OCI-LY1 (cell line): ENCODE measurements around the gene CDC42BPA.

Experiments
- H2AFZ ChIP-seq: fragments of 200-600 bp; sonication (generic), shearing (Covaris generic); 2 replicates; pipeline ENCODE4 v1.6.0; 2014; ENCODE audit warnings: antibody characterized with exemption, mild to moderate bottlenecking, low read length
- H3F3A ChIP-seq: fragments of 200-600 bp; sonication (generic), shearing (Covaris generic); 2 replicates; pipeline ENCODE4 v1.6.0; 2014; ENCODE audit warnings: mild to moderate bottlenecking, antibody characterized with exemption, low read length, moderate library complexity; ENCODE audit not compliant: insufficient read depth
- H3K27ac ChIP-seq: fragments of 200-600 bp; sonication (generic); 2 replicates; pipeline ENCODE4 v1.5.1; 2014; ENCODE audit warnings: low read length, mixed run types, mild to moderate bottlenecking, low read depth; ENCODE audit not compliant: poor library complexity, severe bottlenecking
- H3K27me3 ChIP-seq: fragments of 200-600 bp; sonication (generic); 2 replicates; pipeline ENCODE4 v1.6.0; 2014; ENCODE audit warnings: antibody characterized with exemption, mild to moderate bottlenecking, low read length, moderate library complexity; ENCODE audit not compliant: insufficient read depth
- H3K36me3 ChIP-seq: fragments of 200-600 bp; sonication (generic); 2 replicates; pipeline ENCODE4 v1.6.1; 2014; ENCODE audit warnings: mild to moderate bottlenecking, antibody characterized with exemption, low read length, moderate library complexity, mixed read lengths; ENCODE audit not compliant: insufficient read depth
- H3K4me1 ChIP-seq: fragments of 200-600 bp; sonication (generic); 2 replicates; pipeline ENCODE4 v1.5.1; 2014; ENCODE audit warnings: mild to moderate bottlenecking, low read length, moderate library complexity; ENCODE audit not compliant: insufficient read depth, severe bottlenecking
- H3K4me2 ChIP-seq: fragments of 200-600 bp; sonication (generic), shearing (Covaris generic); 2 replicates; pipeline ENCODE4 v1.6.1; 2014; ENCODE audit warnings: low read length
- H3K4me3 ChIP-seq: fragments of 200-600 bp; sonication (generic); 2 replicates; pipeline ENCODE4 v1.5.1; 2014; ENCODE audit warnings: low read length, low read depth, mild to moderate bottlenecking, mixed read lengths; ENCODE audit not compliant: poor library complexity, severe bottlenecking
- H3K79me2 ChIP-seq: fragments of 200-600 bp; shearing (Covaris generic); 2 replicates; pipeline ENCODE4 v1.6.1; 2016; ENCODE audit warnings: mixed run types, low read length, mixed read lengths; ENCODE audit not compliant: insufficient read depth
- H3K9ac ChIP-seq: fragments of 200-600 bp; sonication (generic), shearing (Covaris generic); 2 replicates; pipeline ENCODE4 v1.6.1; 2014; ENCODE audit warnings: mild to moderate bottlenecking, low read length, mixed read lengths
- H3K9me2 ChIP-seq: fragments of 200-600 bp; sonication (generic), shearing (Covaris generic); 2 replicates; pipeline ENCODE4 v1.6.1; 2014; ENCODE audit warnings: low read depth, mild to moderate bottlenecking, low read length, mixed read lengths
- H3K9me3 ChIP-seq: fragments of 200-600 bp; shearing (Covaris generic); 2 replicates; pipeline ENCODE4 v1.6.1; 2014; ENCODE audit warnings: low read length, mixed read lengths
- H4K20me1 ChIP-seq: fragments of 200-600 bp; sonication (generic), shearing (Covaris generic); 2 replicates; pipeline ENCODE4 v1.6.0; 2016; ENCODE audit warnings: mild to moderate bottlenecking, low read length; ENCODE audit not compliant: insufficient read depth
- EZH2 ChIP-seq: fragments of 200-600 bp; sonication (generic), shearing (Covaris generic); IDR thresholded peaks from 2 replicates; pipeline ENCODE4 v1.8.0; 2017; ENCODE audit warnings: borderline replicate concordance, mixed run types, mild to moderate bottlenecking, antibody characterized with exemption, low read length, moderate library complexity, mixed read lengths
- TF ChIP-seq, protein P1 (sequence below): fragments of 200-600 bp; sonication (generic), shearing (Covaris generic); IDR thresholded peaks from 2 replicates; pipeline ENCODE4 v1.5.1; 2017; ENCODE audit warnings: mild to moderate bottlenecking, antibody characterized with exemption, low read length, moderate library complexity, mixed read lengths

CDC42BPA gene

DNA sequence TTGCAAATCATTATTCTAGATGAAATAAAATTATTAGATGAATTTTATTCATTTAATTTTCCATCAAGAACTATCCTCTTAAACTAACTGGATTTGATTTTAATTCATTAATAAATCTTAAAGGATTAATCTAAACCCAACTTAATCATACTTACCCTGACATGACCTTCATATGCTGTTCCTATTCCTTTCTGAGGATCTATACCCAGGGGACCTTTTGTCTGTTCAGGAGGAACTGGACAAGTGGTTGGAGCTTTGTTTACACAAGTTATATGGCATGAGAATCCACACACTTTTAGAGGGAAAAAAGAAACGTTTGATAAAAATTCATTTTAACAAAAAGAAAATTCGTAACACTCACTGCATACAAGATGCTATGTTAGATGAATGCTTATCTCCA lies 283.0 kb downstream of the CDC42BPA start:
- Histone ChIP-seq H3K4me2 (no peak overlapping the region), H3K4me3 (no peak overlapping the region), H3K27me3 (no peaks in the 10 kb centered on the region), H4K20me1 (no peaks in the 10 kb centered on the region), H3K9ac (no peak overlapping the region), H3K9me2 (no peaks in the 10 kb centered on the region), H3F3A (no peaks in the 10 kb centered on the region), H3K4me1 (no peaks in the 10 kb centered on the region), H3K9me3 (no peaks in the 10 kb centered on the region), H2AFZ (no peak overlapping the region), H3K36me3 (no peaks in the 10 kb centered on the region), H3K27ac (no peak overlapping the region), H3K79me2 (no peaks in the 10 kb centered on the region)
- TF ChIP-seq, protein P1, sequence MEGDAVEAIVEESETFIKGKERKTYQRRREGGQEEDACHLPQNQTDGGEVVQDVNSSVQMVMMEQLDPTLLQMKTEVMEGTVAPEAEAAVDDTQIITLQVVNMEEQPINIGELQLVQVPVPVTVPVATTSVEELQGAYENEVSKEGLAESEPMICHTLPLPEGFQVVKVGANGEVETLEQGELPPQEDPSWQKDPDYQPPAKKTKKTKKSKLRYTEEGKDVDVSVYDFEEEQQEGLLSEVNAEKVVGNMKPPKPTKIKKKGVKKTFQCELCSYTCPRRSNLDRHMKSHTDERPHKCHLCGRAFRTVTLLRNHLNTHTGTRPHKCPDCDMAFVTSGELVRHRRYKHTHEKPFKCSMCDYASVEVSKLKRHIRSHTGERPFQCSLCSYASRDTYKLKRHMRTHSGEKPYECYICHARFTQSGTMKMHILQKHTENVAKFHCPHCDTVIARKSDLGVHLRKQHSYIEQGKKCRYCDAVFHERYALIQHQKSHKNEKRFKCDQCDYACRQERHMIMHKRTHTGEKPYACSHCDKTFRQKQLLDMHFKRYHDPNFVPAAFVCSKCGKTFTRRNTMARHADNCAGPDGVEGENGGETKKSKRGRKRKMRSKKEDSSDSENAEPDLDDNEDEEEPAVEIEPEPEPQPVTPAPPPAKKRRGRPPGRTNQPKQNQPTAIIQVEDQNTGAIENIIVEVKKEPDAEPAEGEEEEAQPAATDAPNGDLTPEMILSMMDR, result no peak
- TF ChIP-seq EZH2, result no peak

DNA sequence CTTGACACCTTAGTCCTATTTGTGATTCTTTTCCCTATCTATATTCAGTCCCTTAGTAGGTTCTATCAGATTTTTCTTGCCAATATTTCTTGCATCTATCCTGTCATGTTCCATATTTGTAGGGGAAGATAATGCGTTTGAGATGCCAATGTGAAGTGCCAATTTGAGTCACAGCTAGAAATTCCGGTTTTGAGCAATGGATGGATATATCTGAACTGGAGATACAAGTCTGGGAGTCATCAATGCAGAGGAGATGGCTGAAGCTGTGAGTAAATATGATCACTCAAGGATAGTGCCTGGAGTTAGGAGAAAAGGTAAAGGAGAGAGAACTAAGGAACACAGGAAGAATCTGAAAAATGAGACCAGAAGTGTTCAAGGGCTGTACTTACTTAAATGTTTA lies 284.4 kb downstream of the CDC42BPA start:
- Histone ChIP-seq H3F3A (no peaks in the 10 kb centered on the region), H3K27ac (no peak overlapping the region), H3K4me2 (no peak overlapping the region), H4K20me1 (no peaks in the 10 kb centered on the region), H3K27me3 (no peaks in the 10 kb centered on the region), H3K36me3 (no peaks in the 10 kb centered on the region), H3K9me2 (no peaks in the 10 kb centered on the region), H2AFZ (no peak overlapping the region), H3K4me1 (no peaks in the 10 kb centered on the region), H3K4me3 (no peak overlapping the region), H3K9ac (no peak overlapping the region), H3K79me2 (no peaks in the 10 kb centered on the region), H3K9me3 (no peaks in the 10 kb centered on the region)
- TF ChIP-seq, protein P1, result no peak
- no peak for TF ChIP-seq EZH2

DNA sequence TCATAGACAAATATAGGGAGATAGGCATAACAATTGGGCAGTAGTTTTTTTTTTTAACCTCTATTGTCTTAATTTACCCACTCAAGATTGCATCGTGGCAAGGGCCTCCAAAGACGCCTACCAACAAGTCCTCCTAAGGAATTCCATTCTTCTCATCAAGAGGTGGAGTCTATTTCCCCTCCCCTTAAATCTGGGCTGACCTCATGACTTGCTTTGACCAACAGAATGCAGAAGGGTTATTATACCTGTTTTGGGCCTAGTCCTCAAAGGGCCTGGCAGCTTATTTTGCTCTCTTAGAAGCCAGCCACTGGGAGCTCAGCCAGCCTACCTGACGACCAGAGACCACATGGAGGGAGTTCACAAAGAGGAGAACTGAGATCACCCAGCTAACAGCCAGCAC lies 285.9 kb downstream of the CDC42BPA start:
- Histone ChIP-seq H3K9ac (no peak overlapping the region), H3K9me3 (no peaks in the 10 kb centered on the region), H3K4me1 (no peaks in the 10 kb centered on the region), H3K27me3 (no peaks in the 10 kb centered on the region), H3K4me3 (no peak overlapping the region), H3K9me2 (no peaks in the 10 kb centered on the region), H2AFZ (no peak overlapping the region), H3K4me2 (no peak overlapping the region), H3K79me2 (no peaks in the 10 kb centered on the region), H3F3A (no peaks in the 10 kb centered on the region), H3K36me3 (no peaks in the 10 kb centered on the region), H3K27ac (no peak overlapping the region), H4K20me1 (no peaks in the 10 kb centered on the region)
- TF ChIP-seq, protein P1, result no peak
- TF ChIP-seq EZH2, result no peak
